Measurements from ENCODE around the gene NDUFA8.
A peak's percentile ranks its signal among the peaks of the same experiment; 100 is the strongest.

NDUFA8 gene

GRCh38 chr9:122106576-122106975, 53.0 kb downstream of the NDUFA8 start:
- Histone ChIP-seq H3K4me1 (ENCODE audit: control insufficient read depth in 2 of 2, insufficient read depth in 2 of 2, low read length in 2 of 2) (peaks cover 0 to 2% of the 10 kb centered on the region in 2 donors), H3K4me3 (ENCODE audit: low read length in 2 of 2) (no peak overlapping the region), H3K9me3 (ENCODE audit: control insufficient read depth in 2 of 2, low read length in 2 of 2) (no peaks in the 10 kb centered on the region), H3K36me3 (ENCODE audit: control insufficient read depth in 2 of 2, insufficient read depth in 2 of 2, low read length in 2 of 2) (no peaks in the 10 kb centered on the region), H3K27ac (ENCODE audit: low read depth in 2 of 2, low read length in 2 of 2) (no peak overlapping the region), H3K27me3 (ENCODE audit: control insufficient read depth in 2 of 2, insufficient read depth in 2 of 2, low read length in 2 of 2) (no peaks in the 10 kb centered on the region), H3K9ac (ENCODE audit: low read depth in 1 of 2, low read length in 2 of 2) (no peak overlapping the region)

- no peak overlapping the region for H3K27ac ChIP-seq (ENCODE audit: low read depth in 2 of 2, low read length in 2 of 2)
- H3K4me1 ChIP-seq (ENCODE audit: control insufficient read depth in 2 of 2, insufficient read depth in 2 of 2, low read length in 2 of 2): peaks cover 0 to 2% of the 10 kb centered on the region in 2 donors
- H3K27me3 ChIP-seq (ENCODE audit: control insufficient read depth in 2 of 2, insufficient read depth in 2 of 2, low read length in 2 of 2): no peaks in the 10 kb centered on the region
- no peak overlapping the region for H3K4me3 ChIP-seq (ENCODE audit: low read length in 2 of 2)
- no peaks in the 10 kb centered on the region for H3K36me3 ChIP-seq (ENCODE audit: control insufficient read depth in 2 of 2, insufficient read depth in 2 of 2, low read length in 2 of 2)
- no peak overlapping the region for H3K9ac ChIP-seq (ENCODE audit: low read depth in 1 of 2, low read length in 2 of 2)
- H3K9me3 ChIP-seq (ENCODE audit: control insufficient read depth in 2 of 2, low read length in 2 of 2): no peaks in the 10 kb centered on the region
Observed at GRCh38 chr9:122103985-122104384, 55.6 kb downstream of the NDUFA8 start.

- H3K4me3 ChIP-seq (ENCODE audit: low read length in 2 of 2): no peak overlapping the region
- H3K27ac ChIP-seq (ENCODE audit: low read depth in 2 of 2, low read length in 2 of 2): no peak overlapping the region
- H3K36me3 ChIP-seq (ENCODE audit: control insufficient read depth in 2 of 2, insufficient read depth in 2 of 2, low read length in 2 of 2): no peaks in the 10 kb centered on the region
- H3K9ac ChIP-seq (ENCODE audit: low read depth in 1 of 2, low read length in 2 of 2): no peak overlapping the region
- H3K9me3 ChIP-seq (ENCODE audit: control insufficient read depth in 2 of 2, low read length in 2 of 2): no peaks in the 10 kb centered on the region
- peaks cover 0 to 2% of the 10 kb centered on the region in 2 donors for H3K4me1 ChIP-seq (ENCODE audit: control insufficient read depth in 2 of 2, insufficient read depth in 2 of 2, low read length in 2 of 2)
- H3K27me3 ChIP-seq (ENCODE audit: control insufficient read depth in 2 of 2, insufficient read depth in 2 of 2, low read length in 2 of 2): no peaks in the 10 kb centered on the region
Observed at GRCh38 chr9:122102156-122102555, 57.4 kb downstream of the NDUFA8 start.

- no peak overlapping the region for H3K27ac ChIP-seq (ENCODE audit: low read depth in 2 of 2, low read length in 2 of 2)
- H3K4me1 ChIP-seq (ENCODE audit: control insufficient read depth in 2 of 2, insufficient read depth in 2 of 2, low read length in 2 of 2): no peaks in the 10 kb centered on the region
- no peak overlapping the region for H3K9ac ChIP-seq (ENCODE audit: low read depth in 1 of 2, low read length in 2 of 2)
- no peak overlapping the region for H3K4me3 ChIP-seq (ENCODE audit: low read length in 2 of 2)
- no peaks in the 10 kb centered on the region for H3K9me3 ChIP-seq (ENCODE audit: control insufficient read depth in 2 of 2, low read length in 2 of 2)
- no peaks in the 10 kb centered on the region for H3K27me3 ChIP-seq (ENCODE audit: control insufficient read depth in 2 of 2, insufficient read depth in 2 of 2, low read length in 2 of 2)
- H3K36me3 ChIP-seq (ENCODE audit: control insufficient read depth in 2 of 2, insufficient read depth in 2 of 2, low read length in 2 of 2): no peaks in the 10 kb centered on the region
Observed at GRCh38 chr9:122100756-122101155, 58.8 kb downstream of the NDUFA8 start.

GRCh38 chr9:122099271-122099869, 60.2 kb downstream of the NDUFA8 start:
- Histone ChIP-seq H3K27me3 (ENCODE audit: control insufficient read depth in 2 of 2, insufficient read depth in 2 of 2, low read length in 2 of 2) (peaks cover 0 to 4% of the 10 kb centered on the region in 2 donors), H3K9me3 (ENCODE audit: control insufficient read depth in 2 of 2, low read length in 2 of 2) (no peaks in the 10 kb centered on the region), H3K4me1 (ENCODE audit: control insufficient read depth in 2 of 2, insufficient read depth in 2 of 2, low read length in 2 of 2) (peaks cover 0 to 3% of the 10 kb centered on the region in 2 donors), H3K4me3 (ENCODE audit: low read length in 2 of 2) (no peak overlapping the region), H3K9ac (ENCODE audit: low read depth in 1 of 2, low read length in 2 of 2) (no peak overlapping the region), H3K27ac (ENCODE audit: low read depth in 2 of 2, low read length in 2 of 2) (no peak overlapping the region), H3K36me3 (ENCODE audit: control insufficient read depth in 2 of 2, insufficient read depth in 2 of 2, low read length in 2 of 2) (no peaks in the 10 kb centered on the region)

- Histone ChIP-seq H3K27ac (ENCODE audit: low read depth in 2 of 2, low read length in 2 of 2) (no peak overlapping the region), H3K27me3 (ENCODE audit: control insufficient read depth in 2 of 2, insufficient read depth in 2 of 2, low read length in 2 of 2) (peaks cover 0 to 4% of the 10 kb centered on the region in 2 donors), H3K9ac (ENCODE audit: low read depth in 1 of 2, low read length in 2 of 2) (no peak overlapping the region), H3K9me3 (ENCODE audit: control insufficient read depth in 2 of 2, low read length in 2 of 2) (no peaks in the 10 kb centered on the region), H3K4me1 (ENCODE audit: control insufficient read depth in 2 of 2, insufficient read depth in 2 of 2, low read length in 2 of 2) (peaks cover 4 to 7% of the 10 kb centered on the region in 2 donors), H3K4me3 (ENCODE audit: low read length in 2 of 2) (no peak overlapping the region), H3K36me3 (ENCODE audit: control insufficient read depth in 2 of 2, insufficient read depth in 2 of 2, low read length in 2 of 2) (no peaks in the 10 kb centered on the region)
Observed at GRCh38 chr9:122097679-122098315, 61.8 kb downstream of the NDUFA8 start.

GRCh38 chr9:122096620-122097415, 62.8 kb downstream of the NDUFA8 start:
- Histone ChIP-seq H3K4me1 (ENCODE audit: control insufficient read depth in 2 of 2, insufficient read depth in 2 of 2, low read length in 2 of 2) (peaks cover 12 to 14% of the 10 kb centered on the region in 2 donors), H3K4me3 (ENCODE audit: low read length in 2 of 2) (no peak overlapping the region), H3K27ac (ENCODE audit: low read depth in 2 of 2, low read length in 2 of 2) (no peak overlapping the region), H3K36me3 (ENCODE audit: control insufficient read depth in 2 of 2, insufficient read depth in 2 of 2, low read length in 2 of 2) (no peaks in the 10 kb centered on the region), H3K27me3 (ENCODE audit: control insufficient read depth in 2 of 2, insufficient read depth in 2 of 2, low read length in 2 of 2) (peaks cover 0 to 4% of the 10 kb centered on the region in 2 donors), H3K9me3 (ENCODE audit: control insufficient read depth in 2 of 2, low read length in 2 of 2) (no peaks in the 10 kb centered on the region), H3K9ac (ENCODE audit: low read depth in 1 of 2, low read length in 2 of 2) (no peak overlapping the region)

GRCh38 chr9:122095010-122095767, 64.4 kb downstream of the NDUFA8 start:
- Histone ChIP-seq H3K27me3 (ENCODE audit: control insufficient read depth in 2 of 2, insufficient read depth in 2 of 2, low read length in 2 of 2) (peaks cover 0 to 4% of the 10 kb centered on the region in 2 donors), H3K36me3 (ENCODE audit: control insufficient read depth in 2 of 2, insufficient read depth in 2 of 2, low read length in 2 of 2) (no peaks in the 10 kb centered on the region), H3K27ac (ENCODE audit: low read depth in 2 of 2, low read length in 2 of 2) (no peak overlapping the region), H3K4me3 (ENCODE audit: low read length in 2 of 2) (no peak overlapping the region), H3K9me3 (ENCODE audit: control insufficient read depth in 2 of 2, low read length in 2 of 2) (no peaks in the 10 kb centered on the region), H3K9ac (ENCODE audit: low read depth in 1 of 2, low read length in 2 of 2) (peak overlapping the region in 1 of 2 donors; percentile 24), H3K4me1 (ENCODE audit: control insufficient read depth in 2 of 2, insufficient read depth in 2 of 2, low read length in 2 of 2) (peaks cover 20 to 21% of the 10 kb centered on the region in 2 donors)
